MV-4-11 (cell line): ENCODE measurements around the gene MSH2.

ENCODE experiments used
- DNase-seq: peaks from one replicate; lab custom pipeline; 2025; lab: John Stamatoyannopoulos, UW

The MSH2 gene

GRCh38 chr2:47484396-47484795 is 81.4 kb downstream of the MSH2 start:
- DNase-seq = no peak

GRCh38 chr2:47485177-47485576 is 82.2 kb downstream of the MSH2 start:
- DNase-seq = no peak

GRCh38 chr2:47485751-47486300 is 82.9 kb downstream of the MSH2 start:
- no peak for DNase-seq

GRCh38 chr2:47486841-47487497 is 84.0 kb downstream of the MSH2 start:
- peak; percentile 96 for DNase-seq

GRCh38 chr2:47487498-47487875 is 84.5 kb downstream of the MSH2 start:
- DNase-seq = no peak

GRCh38 chr2:47488870-47489584 is 86.1 kb downstream of the MSH2 start:
- no peak for DNase-seq

GRCh38 chr2:47490406-47490805 is 87.5 kb downstream of the MSH2 start:
- DNase-seq = no peak

GRCh38 chr2:47493317-47494035 is 90.5 kb downstream of the MSH2 start:
- no peak for DNase-seq

- DNase-seq = no peak
Measured at GRCh38 chr2:47494267-47495130, 91.5 kb downstream of the MSH2 start.

- no peak for DNase-seq
Measured at GRCh38 chr2:47497843-47498460, 95.0 kb downstream of the MSH2 start.

- no peak for DNase-seq
Measured at GRCh38 chr2:47499093-47499492, 96.1 kb downstream of the MSH2 start.

- peak; percentile 85 for DNase-seq
Measured at GRCh38 chr2:47499621-47500309, 96.8 kb downstream of the MSH2 start.

- peak; percentile 56 for DNase-seq
Measured at GRCh38 chr2:47501374-47502200, 98.6 kb downstream of the MSH2 start.

- peak; percentile 87 for DNase-seq
Measured at GRCh38 chr2:47502498-47502897, 99.5 kb downstream of the MSH2 start.

GRCh38 chr2:47503481-47504070 is 100.6 kb downstream of the MSH2 start:
- no peak for DNase-seq

- peak; percentile 22 for DNase-seq
Measured at GRCh38 chr2:47504174-47504810, 101.3 kb downstream of the MSH2 start.

- DNase-seq = no peak
Measured at GRCh38 chr2:47506024-47506423, 103.1 kb downstream of the MSH2 start.

- no peak for DNase-seq
Measured at GRCh38 chr2:47506436-47506835, 103.5 kb downstream of the MSH2 start.

GRCh38 chr2:47508080-47508479 is 105.1 kb downstream of the MSH2 start:
- no peak for DNase-seq
